ENCODE measurements around the gene ENTPD6. TPM values are rescaled to one million over a fixed set of nuclear protein-coding genes. Genes with fewer than 3 reads are reported as not detected.
A peak's percentile ranks its signal among the peaks of the same experiment; 100 is the strongest.

The ENTPD6 gene
- total RNA-seq, 1 donor = 50.7 TPM

- peaks cover 99% of the 10 kb centered on the region for H3K79me2 ChIP-seq (ENCODE audit: insufficient read depth, low read length)
- H2AFZ ChIP-seq (ENCODE audit: low read length) = no peak overlapping the region
- no peak for DNase-seq (ENCODE audit: insufficient read length, low spot score, missing footprints)
- peak overlapping the region; percentile 34 for H3K27ac ChIP-seq (ENCODE audit: low read depth, low read length)
- H3K4me3 ChIP-seq (ENCODE audit: insufficient read depth, low read length) = no peak overlapping the region
- no peak for TF ChIP-seq CTCF (IDR thresholded peaks at IDR 0.05; ENCODE audit: extremely low read depth, low read depth, low read length)
- no peak overlapping the region for H3K4me2 ChIP-seq (ENCODE audit: insufficient read depth, low read length)
- H4K20me1 ChIP-seq (ENCODE audit: insufficient read depth, low read length) = peaks cover 78% of the 10 kb centered on the region
- H3K4me1 ChIP-seq (ENCODE audit: insufficient read depth, low read length) = peaks cover 53% of the 10 kb centered on the region
- peaks cover 6% of the 10 kb centered on the region for H3K36me3 ChIP-seq (ENCODE audit: insufficient read depth, low read length)
- H3K27me3 ChIP-seq (ENCODE audit: insufficient read depth, low read length) = no peaks in the 10 kb centered on the region
- H3K9me3 ChIP-seq (ENCODE audit: low read depth, low read length) = no peaks in the 10 kb centered on the region
Observed at GRCh38 chr20:25253606-25254275, 58.2 kb downstream of the ENTPD6 start.

GRCh38 chr20:25254571-25254970, 59.1 kb downstream of the ENTPD6 start:
- Histone ChIP-seq H3K4me3 (ENCODE audit: insufficient read depth, low read length) (no peak overlapping the region), H3K27ac (ENCODE audit: low read depth, low read length) (peak overlapping the region; percentile 59), H3K4me1 (ENCODE audit: insufficient read depth, low read length) (peaks cover 48% of the 10 kb centered on the region), H2AFZ (ENCODE audit: low read length) (no peak overlapping the region), H3K4me2 (ENCODE audit: insufficient read depth, low read length) (no peak overlapping the region), H4K20me1 (ENCODE audit: insufficient read depth, low read length) (peaks cover 76% of the 10 kb centered on the region), H3K79me2 (ENCODE audit: insufficient read depth, low read length) (peaks cover 99% of the 10 kb centered on the region), H3K36me3 (ENCODE audit: insufficient read depth, low read length) (peaks cover 12% of the 10 kb centered on the region), H3K9me3 (ENCODE audit: low read depth, low read length) (no peaks in the 10 kb centered on the region), H3K27me3 (ENCODE audit: insufficient read depth, low read length) (no peaks in the 10 kb centered on the region)
- TF ChIP-seq CTCF (IDR thresholded peaks at IDR 0.05; ENCODE audit: extremely low read depth, low read depth, low read length) = no peak
- DNase-seq (ENCODE audit: insufficient read length, low spot score, missing footprints) = peak; percentile 84

GRCh38 chr20:25254986-25255680, 59.6 kb downstream of the ENTPD6 start:
- peaks cover 99% of the 10 kb centered on the region for H3K79me2 ChIP-seq (ENCODE audit: insufficient read depth, low read length)
- no peak overlapping the region for H3K4me2 ChIP-seq (ENCODE audit: insufficient read depth, low read length)
- peaks cover 43% of the 10 kb centered on the region for H3K4me1 ChIP-seq (ENCODE audit: insufficient read depth, low read length)
- peaks cover 76% of the 10 kb centered on the region for H4K20me1 ChIP-seq (ENCODE audit: insufficient read depth, low read length)
- H3K27ac ChIP-seq (ENCODE audit: low read depth, low read length) = peak overlapping the region; percentile 59
- H3K27me3 ChIP-seq (ENCODE audit: insufficient read depth, low read length) = no peaks in the 10 kb centered on the region
- no peak overlapping the region for H2AFZ ChIP-seq (ENCODE audit: low read length)
- no peaks in the 10 kb centered on the region for H3K9me3 ChIP-seq (ENCODE audit: low read depth, low read length)
- peak; percentile 80 for DNase-seq (ENCODE audit: insufficient read length, low spot score, missing footprints)
- no peak overlapping the region for H3K4me3 ChIP-seq (ENCODE audit: insufficient read depth, low read length)
- H3K36me3 ChIP-seq (ENCODE audit: insufficient read depth, low read length) = peaks cover 17% of the 10 kb centered on the region
- no peak for TF ChIP-seq CTCF (IDR thresholded peaks at IDR 0.05; ENCODE audit: extremely low read depth, low read depth, low read length)

- H3K27ac ChIP-seq (ENCODE audit: low read depth, low read length) = no peak overlapping the region
- no peak for TF ChIP-seq CTCF (IDR thresholded peaks at IDR 0.05; ENCODE audit: extremely low read depth, low read depth, low read length)
- H3K4me1 ChIP-seq (ENCODE audit: insufficient read depth, low read length) = peaks cover 31% of the 10 kb centered on the region
- peaks cover 65% of the 10 kb centered on the region for H4K20me1 ChIP-seq (ENCODE audit: insufficient read depth, low read length)
- DNase-seq (ENCODE audit: insufficient read length, low spot score, missing footprints) = no peak
- H3K79me2 ChIP-seq (ENCODE audit: insufficient read depth, low read length) = peaks cover 92% of the 10 kb centered on the region
- no peak overlapping the region for H2AFZ ChIP-seq (ENCODE audit: low read length)
- H3K4me3 ChIP-seq (ENCODE audit: insufficient read depth, low read length) = no peak overlapping the region
- no peaks in the 10 kb centered on the region for H3K9me3 ChIP-seq (ENCODE audit: low read depth, low read length)
- peaks cover 27% of the 10 kb centered on the region for H3K36me3 ChIP-seq (ENCODE audit: insufficient read depth, low read length)
- no peaks in the 10 kb centered on the region for H3K27me3 ChIP-seq (ENCODE audit: insufficient read depth, low read length)
- H3K4me2 ChIP-seq (ENCODE audit: insufficient read depth, low read length) = no peak overlapping the region
Observed at GRCh38 chr20:25256226-25256859, 60.8 kb downstream of the ENTPD6 start.

Data from osteoblast (primary cell).